WI38 (cell line): ENCODE data around the gene PRL.

Source experiments
- H3K4me3 ChIP-seq: 2 replicates; pipeline ENCODE4 v1.5.1; 2011; ENCODE audit warnings: low read depth, mild to moderate bottlenecking, control low read depth, low read length
- TF ChIP-seq, protein P1 (sequence below): IDR thresholded peaks from 2 replicates; pipeline ENCODE4 v1.5.1; 2012; ENCODE audit warnings: low read depth, mild to moderate bottlenecking, control low read depth, low read length

Gene PRL

GRCh38 chr6:22279427-22279826 lies 17.4 kb downstream of the PRL start:
- TF ChIP-seq, protein P1, sequence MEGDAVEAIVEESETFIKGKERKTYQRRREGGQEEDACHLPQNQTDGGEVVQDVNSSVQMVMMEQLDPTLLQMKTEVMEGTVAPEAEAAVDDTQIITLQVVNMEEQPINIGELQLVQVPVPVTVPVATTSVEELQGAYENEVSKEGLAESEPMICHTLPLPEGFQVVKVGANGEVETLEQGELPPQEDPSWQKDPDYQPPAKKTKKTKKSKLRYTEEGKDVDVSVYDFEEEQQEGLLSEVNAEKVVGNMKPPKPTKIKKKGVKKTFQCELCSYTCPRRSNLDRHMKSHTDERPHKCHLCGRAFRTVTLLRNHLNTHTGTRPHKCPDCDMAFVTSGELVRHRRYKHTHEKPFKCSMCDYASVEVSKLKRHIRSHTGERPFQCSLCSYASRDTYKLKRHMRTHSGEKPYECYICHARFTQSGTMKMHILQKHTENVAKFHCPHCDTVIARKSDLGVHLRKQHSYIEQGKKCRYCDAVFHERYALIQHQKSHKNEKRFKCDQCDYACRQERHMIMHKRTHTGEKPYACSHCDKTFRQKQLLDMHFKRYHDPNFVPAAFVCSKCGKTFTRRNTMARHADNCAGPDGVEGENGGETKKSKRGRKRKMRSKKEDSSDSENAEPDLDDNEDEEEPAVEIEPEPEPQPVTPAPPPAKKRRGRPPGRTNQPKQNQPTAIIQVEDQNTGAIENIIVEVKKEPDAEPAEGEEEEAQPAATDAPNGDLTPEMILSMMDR, result no peak
- no peak overlapping the region for H3K4me3 ChIP-seq

GRCh38 chr6:22271081-22271480 lies 25.8 kb downstream of the PRL start:
- no peak overlapping the region for H3K4me3 ChIP-seq

GRCh38 chr6:22263748-22264147 lies 33.1 kb downstream of the PRL start:
- TF ChIP-seq, protein P1, result no peak
- no peak overlapping the region for H3K4me3 ChIP-seq

More at GRCh38 chr6:22271081-22271480, 25.8 kb downstream of the PRL start:
- TF ChIP-seq, protein P1, result no peak

DNA sequence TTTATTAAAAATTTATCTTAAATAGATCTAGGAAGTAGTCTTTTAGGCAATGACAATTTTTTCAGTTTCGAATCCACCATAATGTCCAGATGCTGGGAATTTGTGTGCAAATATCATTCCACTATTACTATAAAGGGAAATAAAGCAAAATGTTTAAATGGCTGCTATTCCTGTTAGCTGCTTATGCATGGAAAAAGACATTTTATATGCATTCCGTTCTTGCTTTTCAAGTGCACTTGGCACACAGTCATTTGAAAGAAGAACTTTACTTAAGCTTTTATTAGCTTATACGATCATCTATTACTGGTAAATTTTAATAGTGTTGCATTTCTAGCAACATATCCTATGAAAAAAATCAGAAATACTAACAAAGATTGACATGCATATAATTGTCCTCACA lies 42.0 kb downstream of the PRL start:
- no peak overlapping the region for H3K4me3 ChIP-seq
- TF ChIP-seq, protein P1, result no peak

DNA sequence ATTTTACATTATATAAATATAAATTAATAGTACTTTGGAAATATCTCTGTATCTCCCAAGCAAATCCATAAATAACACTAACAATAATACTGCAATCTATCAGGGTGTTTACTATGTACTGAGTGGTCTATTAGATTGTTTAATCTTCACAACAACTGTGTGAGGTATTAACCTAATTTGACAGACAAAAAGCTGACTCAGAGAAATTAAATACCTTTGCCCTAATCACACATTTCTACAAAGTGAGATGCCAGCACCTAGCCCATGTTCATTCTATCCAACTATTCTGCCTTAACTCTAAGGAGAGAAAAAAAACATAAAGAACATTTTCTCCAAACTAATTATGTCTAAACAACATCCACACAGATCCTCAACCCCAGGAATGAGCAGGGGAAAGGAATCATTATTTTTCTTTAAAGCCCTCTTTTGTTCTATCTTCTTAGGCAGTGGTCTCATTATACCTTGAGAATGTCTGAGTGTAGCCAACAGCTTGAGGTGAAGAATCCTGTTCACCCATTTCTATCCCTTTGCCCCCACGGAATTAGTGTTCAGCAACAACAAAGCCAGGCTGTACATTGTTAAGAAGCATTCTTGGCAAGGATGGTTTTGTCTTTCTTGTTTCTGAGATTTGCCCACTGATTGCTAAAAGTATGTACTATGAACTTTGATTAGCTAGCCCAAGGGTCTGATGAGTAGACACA lies 42.7 kb downstream of the PRL start:
- TF ChIP-seq, protein P1, result no peak
- H3K4me3 ChIP-seq, result no peak overlapping the region

GRCh38 chr6:22251348-22251747 lies 45.5 kb downstream of the PRL start:
- H3K4me3 ChIP-seq, result no peak overlapping the region
- TF ChIP-seq, protein P1, result no peak

- no peak overlapping the region for H3K4me3 ChIP-seq
- TF ChIP-seq, protein P1, result no peak
Observed at GRCh38 chr6:22250486-22250885, 46.4 kb downstream of the PRL start.
